Esophagus squamous epithelium (tissue), 4 donors: Measurements from ENCODE around the gene ANKS1A.

ENCODE experiments used
- POLR2A ChIP-seq, 4 donors: fragments of 450-650 bp; IDR thresholded peaks; one replicate each; pipeline ENCODE4 v1.6.1; 2017; ENCODE audit warnings: antibody characterized with exemption in 4 of 4, mild to moderate bottlenecking in 4 of 4, moderate library complexity in 3 of 4
- TF ChIP-seq, protein P1 (sequence below), 6 experiments: fragments of 450-650 bp in 4 of 6; fragments of 200-600 bp in 2 of 6; sonication (generic) in 2 of 6; IDR thresholded peaks; one replicate each; pipeline ENCODE4 v1.5.1; 2016 to 2019; ENCODE audit warnings: antibody characterized with exemption in 6 of 6, mild to moderate bottlenecking in 4 of 6, moderate library complexity in 4 of 6

DNA sequence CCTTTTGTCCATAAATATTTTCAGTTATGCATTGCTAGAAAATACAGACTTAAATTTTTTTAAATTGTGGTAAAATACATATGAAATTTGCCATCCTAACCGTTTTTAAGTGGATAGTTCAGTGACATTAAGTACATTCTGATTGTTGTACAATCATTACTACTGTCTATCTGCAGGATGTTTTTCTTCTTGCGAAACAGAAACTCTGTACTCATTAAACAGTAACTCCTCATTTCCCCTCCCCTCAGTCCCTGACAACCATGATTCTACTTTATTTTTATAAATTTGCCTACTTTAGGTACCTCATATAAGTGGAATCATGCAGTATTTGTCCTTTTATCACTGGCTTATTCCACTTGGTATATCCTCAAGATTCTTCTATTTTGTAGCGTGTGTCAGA lies 22.5 kb upstream of the ANKS1A start:
- TF ChIP-seq, protein P1, sequence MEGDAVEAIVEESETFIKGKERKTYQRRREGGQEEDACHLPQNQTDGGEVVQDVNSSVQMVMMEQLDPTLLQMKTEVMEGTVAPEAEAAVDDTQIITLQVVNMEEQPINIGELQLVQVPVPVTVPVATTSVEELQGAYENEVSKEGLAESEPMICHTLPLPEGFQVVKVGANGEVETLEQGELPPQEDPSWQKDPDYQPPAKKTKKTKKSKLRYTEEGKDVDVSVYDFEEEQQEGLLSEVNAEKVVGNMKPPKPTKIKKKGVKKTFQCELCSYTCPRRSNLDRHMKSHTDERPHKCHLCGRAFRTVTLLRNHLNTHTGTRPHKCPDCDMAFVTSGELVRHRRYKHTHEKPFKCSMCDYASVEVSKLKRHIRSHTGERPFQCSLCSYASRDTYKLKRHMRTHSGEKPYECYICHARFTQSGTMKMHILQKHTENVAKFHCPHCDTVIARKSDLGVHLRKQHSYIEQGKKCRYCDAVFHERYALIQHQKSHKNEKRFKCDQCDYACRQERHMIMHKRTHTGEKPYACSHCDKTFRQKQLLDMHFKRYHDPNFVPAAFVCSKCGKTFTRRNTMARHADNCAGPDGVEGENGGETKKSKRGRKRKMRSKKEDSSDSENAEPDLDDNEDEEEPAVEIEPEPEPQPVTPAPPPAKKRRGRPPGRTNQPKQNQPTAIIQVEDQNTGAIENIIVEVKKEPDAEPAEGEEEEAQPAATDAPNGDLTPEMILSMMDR (IDR thresholded peaks at IDR 0.05), result no peak
- TF ChIP-seq POLR2A (IDR thresholded peaks at IDR 0.05), result no peak
